HCT116 (cell line): ENCODE data around the gene TNS3. TPM values are rescaled to one million over a fixed set of nuclear protein-coding genes. Genes with fewer than 3 reads are reported as not detected.

ENCODE experiments used
- ATAC-seq: fragments of 200-7000 bp; cut with Tn5 transposase; 2 replicates; pipeline ENCODE4 v1.9.1; 2020; ENCODE audit warnings: mild to moderate bottlenecking, moderate library complexity
- BruUV-seq: library from RNA; stranded (reverse); fragments of 400-500 nt; replicated peaks from 2 replicates; lab custom pipeline; 2021; lab: Mats Ljungman, UMichigan
- CTCF ChIA-PET: fragments of 300-600 bp; sonication (Branson Sonifier 250); formaldehyde crosslinking; loops from one replicate; lab custom pipeline; 2021; ENCODE audit warnings: antibody characterized with exemption; lab: Charles Lee
- POLR2A ChIA-PET: fragments of 300-600, 350-600 bp; sonication (Branson Sonifier 250); formaldehyde crosslinking; loops from one replicate; lab custom pipeline; 2021; ENCODE audit warnings: antibody characterized with exemption; lab: Charles Lee
- RAD21 ChIA-PET, 2 experiments: fragments of 300-600 bp; sonication (Branson Sonifier 250); formaldehyde crosslinking; loops; one replicate each; lab custom pipeline; 2023; ENCODE audit warnings: low total read pairs in 2 of 2; ENCODE audit not compliant: uncharacterized antibody in 2 of 2, unreplicated experiment in 2 of 2, low non-redundant PET in 1 of 2; lab: Charles Lee
- DNase-seq: peaks from one replicate; pipeline ENCODE4 v3.0.0-alpha.2; 2010; ENCODE audit warnings: low read depth, low spot score
- H2AFZ ChIP-seq: fragments of 200-600 bp; shearing (Covaris generic), sonication (generic); 2 replicates; pipeline ENCODE4 v1.6.1; 2017; ENCODE audit warnings: low read depth, mixed run types, mixed read lengths, antibody characterized with exemption, low read length; ENCODE audit not compliant: poor library complexity, severe bottlenecking
- H3K27ac ChIP-seq: 2 replicates; pipeline ENCODE4 v1.5.1; 2012; ENCODE audit warnings: low read depth, low read length
- H3K27me3 ChIP-seq: fragments of 200-600 bp; sonication (generic); 2 replicates; pipeline ENCODE4 v1.6.1; 2016; ENCODE audit warnings: mixed run types, low read length, mixed read lengths; ENCODE audit not compliant: insufficient read depth
- H3K36me3 ChIP-seq, 2 experiments: fragments of 200-500 bp in 1 of 2; fragments of 200-600 bp in 1 of 2; sonication (Bioruptor generic) in 1 of 2; sonication (generic) in 1 of 2; 2 replicates each; pipeline versions ENCODE4 v1.5.1 to v1.6.1; 2014 to 2016; ENCODE audit warnings: low read length in 2 of 2, inconsistent platforms in 1 of 2, mixed read lengths in 1 of 2, mixed run types in 1 of 2; ENCODE audit not compliant: insufficient read depth in 2 of 2, control insufficient read depth in 1 of 2
- H3K4me1 ChIP-seq, 2 experiments: fragments of 200-600 bp in 1 of 2; sonication (generic) in 1 of 2; 2 replicates each; pipeline versions ENCODE4 v1.5.1 to v1.6.1; 2012 to 2017; ENCODE audit warnings: low read length in 2 of 2, inconsistent platforms in 1 of 2, mild to moderate bottlenecking in 1 of 2, mixed read lengths in 1 of 2, mixed run types in 1 of 2, moderate library complexity in 1 of 2; ENCODE audit not compliant: insufficient read depth in 2 of 2, control insufficient read depth in 1 of 2
- H3K4me2 ChIP-seq: fragments of 200-600 bp; sonication (generic); 2 replicates; pipeline ENCODE4 v1.6.1; 2017; ENCODE audit warnings: mixed run types, low read length, mixed read lengths
- H3K4me3 ChIP-seq, 2 experiments: fragments of 200-600 bp in 1 of 2; sonication (generic) in 1 of 2; replicated peaks in 1 of 2; 2 replicates each; pipeline ENCODE4 v1.5.1; 2011 to 2016; ENCODE audit warnings: low read length in 2 of 2, control low read depth in 1 of 2, low read depth in 1 of 2, mild to moderate bottlenecking in 1 of 2, mixed read lengths in 1 of 2, mixed run types in 1 of 2
- H3K79me2 ChIP-seq: fragments of 200-600 bp; sonication (generic); 2 replicates; pipeline ENCODE4 v1.6.1; 2017; ENCODE audit warnings: mild to moderate bottlenecking, mixed run types, low read length, moderate library complexity, mixed read lengths; ENCODE audit not compliant: insufficient read depth
- H3K9ac ChIP-seq: fragments of 200-600 bp; sonication (generic); 2 replicates; pipeline ENCODE4 v1.6.1; 2016; ENCODE audit warnings: low read length, mixed read lengths
- H3K9me2 ChIP-seq: fragments of 200-600 bp; sonication (generic), shearing (Covaris generic); 2 replicates; pipeline ENCODE4 v1.6.1; 2017; ENCODE audit warnings: mixed run types, mild to moderate bottlenecking, moderate library complexity; ENCODE audit not compliant: insufficient read depth
- H3K9me3 ChIP-seq, 2 experiments: fragments of 200-500 bp in 1 of 2; fragments of 200-600 bp in 1 of 2; sonication (Bioruptor generic) in 1 of 2; sonication (generic) in 1 of 2; 2 replicates each; pipeline ENCODE4 v1.6.1; 2014 to 2017; ENCODE audit warnings: low read length in 2 of 2, mixed read lengths in 2 of 2, inconsistent platforms in 1 of 2, low read depth in 1 of 2, mild to moderate bottlenecking in 1 of 2, mixed run types in 1 of 2, moderate library complexity in 1 of 2; ENCODE audit not compliant: control insufficient read depth in 1 of 2, insufficient read depth in 1 of 2
- H4K20me1 ChIP-seq: fragments of 200-600 bp; sonication (generic), shearing (Covaris generic); 2 replicates; pipeline ENCODE4 v1.6.1; 2017; ENCODE audit warnings: mixed run types, mild to moderate bottlenecking, moderate library complexity; ENCODE audit not compliant: insufficient read depth
- ATF3 ChIP-seq: IDR thresholded peaks from 2 replicates; pipeline ENCODE4 v1.6.1; 2012
- CBX3 ChIP-seq: IDR thresholded peaks from 2 replicates; pipeline ENCODE4 v1.6.1; 2012; ENCODE audit warnings: low read depth
- CEBPB ChIP-seq: IDR thresholded peaks from 2 replicates; pipeline ENCODE4 v1.6.1; 2012; ENCODE audit warnings: low read depth
- ELF1 ChIP-seq: IDR thresholded peaks from 2 replicates; pipeline ENCODE4 v1.6.1; 2012; ENCODE audit warnings: low read depth, borderline replicate concordance
- EZH2 ChIP-seq: fragments of 200-600 bp; sonication (generic); IDR thresholded peaks from 2 replicates; pipeline ENCODE4 v1.6.1; 2017; ENCODE audit warnings: antibody characterized with exemption, mixed run types
- FOSL1 ChIP-seq: IDR thresholded peaks from 2 replicates; pipeline ENCODE4 v1.6.1; 2012; ENCODE audit warnings: low read depth
- POLR2A ChIP-seq: IDR thresholded peaks from 2 replicates; pipeline ENCODE4 v1.7.0; 2011; ENCODE audit warnings: borderline replicate concordance; ENCODE audit not compliant: insufficient read depth, insufficient read length; ENCODE audit errors: extremely low read depth
- RAD21 ChIP-seq: IDR thresholded peaks from 2 replicates; pipeline ENCODE4 v1.6.1; 2012; ENCODE audit warnings: low read depth, mild to moderate bottlenecking
- SP1 ChIP-seq: IDR thresholded peaks from 2 replicates; pipeline ENCODE4 v1.6.1; 2012; ENCODE audit warnings: low read depth
- SRF ChIP-seq: IDR thresholded peaks from 2 replicates; pipeline ENCODE4 v1.6.1; 2012; ENCODE audit warnings: low read depth
- ZNF274 ChIP-seq: fragments of 200-500 bp; sonication (Bioruptor generic); IDR thresholded peaks from 2 replicates; pipeline ENCODE4 v1.6.1; 2014; ENCODE audit warnings: mild to moderate bottlenecking, low read depth, low read length, inconsistent platforms
- intact Hi-C: fragments of 100-400 bp; cut with micrococcal nuclease; formaldehyde crosslinking; loops from 2 replicates; pipeline ENCODE4 v1.10.0; 2022
- total RNA-seq: library from RNA; stranded (reverse); gene quantifications from one replicate; pipeline ENCODE4 v1.2.1, GENCODE V29; 2021; ENCODE audit not compliant: unreplicated experiment
- TF ChIP-seq, protein P1 (sequence below), 3 experiments: fragments of 200-600 bp in 1 of 3; sonication (generic) in 1 of 3; IDR thresholded peaks in 2 of 3; conservative IDR thresholded peaks in 1 of 3; 2 replicates each; pipeline ENCODE4 v1.5.1; 2012 to 2017; ENCODE audit warnings: low read depth in 2 of 3, low read length in 2 of 3, antibody characterized with exemption in 1 of 3, borderline replicate concordance in 1 of 3, control low read depth in 1 of 3, mild to moderate bottlenecking in 1 of 3, mixed read lengths in 1 of 3, mixed run types in 1 of 3, moderate library complexity in 1 of 3; ENCODE audit not compliant: insufficient read depth in 1 of 3
- TF ChIP-seq, protein P2 (sequence below): IDR thresholded peaks from 2 replicates; pipeline ENCODE4 v1.6.1; 2012

The TNS3 gene
- total RNA-seq, 1 experiment from 2014 or later = 9.1 TPM

GRCh38 chr7:47514367-47514766, 67.5 kb downstream of the TNS3 start:
- ATAC-seq = no peak
- no peak for DNase-seq

More at GRCh38 chr7:47514367-47514766, 67.5 kb downstream of the TNS3 start:
- Histone ChIP-seq H3K4me3 (no peak overlapping the region), H3K4me2 (no peak overlapping the region), H3K4me1 (peaks cover 0 to 4% of the 10 kb centered on the region in 2 experiments; a peak in 1 of 4 replicates), H2AFZ (no peak overlapping the region), H3K9ac (no peak overlapping the region), H3K27ac (no peak overlapping the region), H4K20me1 (no peaks in the 10 kb centered on the region; the same call in 1 of the 2 replicates), H3K9me3 (no peaks in the 10 kb centered on the region), H3K79me2 (no peaks in the 10 kb centered on the region), H3K9me2 (no peaks in the 10 kb centered on the region), H3K27me3 (no peaks in the 10 kb centered on the region), H3K36me3 (no peaks in the 10 kb centered on the region)
- intact Hi-C loops = no loop called here
- no TSS peak for BruUV-seq
- CTCF ChIA-PET = no interaction called here
- TF ChIP-seq SP1 (no peak), EZH2 (no peak), ZNF274 (no peak), CEBPB (no peak), RAD21 (no peak), ELF1 (no peak), ATF3 (no peak), CBX3 (no peak), POLR2A (no peak), FOSL1 (no peak), SRF (no peak)
- TF ChIP-seq, protein P1, sequence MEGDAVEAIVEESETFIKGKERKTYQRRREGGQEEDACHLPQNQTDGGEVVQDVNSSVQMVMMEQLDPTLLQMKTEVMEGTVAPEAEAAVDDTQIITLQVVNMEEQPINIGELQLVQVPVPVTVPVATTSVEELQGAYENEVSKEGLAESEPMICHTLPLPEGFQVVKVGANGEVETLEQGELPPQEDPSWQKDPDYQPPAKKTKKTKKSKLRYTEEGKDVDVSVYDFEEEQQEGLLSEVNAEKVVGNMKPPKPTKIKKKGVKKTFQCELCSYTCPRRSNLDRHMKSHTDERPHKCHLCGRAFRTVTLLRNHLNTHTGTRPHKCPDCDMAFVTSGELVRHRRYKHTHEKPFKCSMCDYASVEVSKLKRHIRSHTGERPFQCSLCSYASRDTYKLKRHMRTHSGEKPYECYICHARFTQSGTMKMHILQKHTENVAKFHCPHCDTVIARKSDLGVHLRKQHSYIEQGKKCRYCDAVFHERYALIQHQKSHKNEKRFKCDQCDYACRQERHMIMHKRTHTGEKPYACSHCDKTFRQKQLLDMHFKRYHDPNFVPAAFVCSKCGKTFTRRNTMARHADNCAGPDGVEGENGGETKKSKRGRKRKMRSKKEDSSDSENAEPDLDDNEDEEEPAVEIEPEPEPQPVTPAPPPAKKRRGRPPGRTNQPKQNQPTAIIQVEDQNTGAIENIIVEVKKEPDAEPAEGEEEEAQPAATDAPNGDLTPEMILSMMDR (IDR thresholded peaks at IDR 0.05 in 2 of 3, conservative IDR thresholded peaks at IDR 0.05 in 1 of 3; ENCODE audit: borderline replicate concordance in 1 of 3, insufficient read depth in 1 of 3, low read depth in 2 of 3, low read length in 2 of 3) = no peak
- TF ChIP-seq, protein P2, sequence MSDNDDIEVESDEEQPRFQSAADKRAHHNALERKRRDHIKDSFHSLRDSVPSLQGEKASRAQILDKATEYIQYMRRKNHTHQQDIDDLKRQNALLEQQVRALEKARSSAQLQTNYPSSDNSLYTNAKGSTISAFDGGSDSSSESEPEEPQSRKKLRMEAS = no peak
- POLR2A ChIA-PET = no interaction called here
- RAD21 ChIA-PET = no interaction called here
